Heart right ventricle (tissue), 16 donors: ENCODE measurements around the gene SLC2A9. TPM values are rescaled to one million over a fixed set of nuclear protein-coding genes. Genes with fewer than 3 reads are reported as not detected.

Source experiments
- ATAC-seq, 8 donors: fragments of 200-7000 bp; cut with Tn5 transposase; one replicate each; pipeline ENCODE4 v1.9.1; 2020; ENCODE audit warnings: mild to moderate bottlenecking in 8 of 8, moderate library complexity in 8 of 8, moderate number of reproducible peaks in 1 of 8
- DNase-seq, 2 donors: peaks; one replicate each; pipeline ENCODE4 v3.0.0-alpha.2; 2020
- H3K27ac ChIP-seq, 10 donors: fragments of 200-600 bp; sonication (generic) in 2 of 10; one replicate each; pipeline versions ENCODE4 v1.5.0 to v1.8.0; 2020 to 2022; ENCODE audit warnings: mild to moderate bottlenecking in 3 of 10
- H3K27me3 ChIP-seq, 7 donors: fragments of 200-600 bp; one replicate each; pipeline ENCODE4 v1.8.0; 2021 to 2022; ENCODE audit warnings: mild to moderate bottlenecking in 2 of 7
- H3K36me3 ChIP-seq, 9 donors: fragments of 200-600 bp; sonication (generic) in 1 of 9; one replicate each; pipeline versions ENCODE4 v1.5.0 to v1.8.0; 2020 to 2022; ENCODE audit warnings: mild to moderate bottlenecking in 2 of 9
- H3K4me1 ChIP-seq, 9 donors: fragments of 200-600 bp; sonication (generic) in 1 of 9; one replicate each; pipeline versions ENCODE4 v1.5.0 to v1.8.0; 2020 to 2022; ENCODE audit warnings: mild to moderate bottlenecking in 4 of 9
- H3K4me3 ChIP-seq, 10 donors: fragments of 200-600 bp; sonication (generic) in 2 of 10; one replicate each; pipeline versions ENCODE4 v1.5.0 to v1.8.0; 2020 to 2022; ENCODE audit warnings: mild to moderate bottlenecking in 7 of 10, moderate library complexity in 2 of 10
- H3K9me3 ChIP-seq, 11 donors: fragments of 200-600 bp in 10 of 11; sonication (generic) in 2 of 11; one replicate each; pipeline versions ENCODE4 v1.5.0 to v1.8.0; 2013 to 2022; ENCODE audit warnings: mild to moderate bottlenecking in 2 of 11, control low read depth in 1 of 11, moderate library complexity in 1 of 11
- CTCF ChIP-seq, 9 donors: fragments of 200-600 bp; sonication (generic) in 2 of 9; IDR thresholded peaks; one replicate each; pipeline versions ENCODE4 v1.5.0 to v1.8.0; 2021 to 2022; ENCODE audit warnings: antibody characterized with exemption in 9 of 9, mild to moderate bottlenecking in 5 of 9, moderate library complexity in 1 of 9
- WGBS, 2 donors: extraction: QIAGEN DNeasy Blood & Tissue Kit; methylation state at CpG; one replicate each; pipeline ENCODE4 v1.1.7; 2013; ENCODE audit warnings: inconsistent platforms in 1 of 2; 5-methylcytosine and 5-hydroxymethylcytosine counted together
- intact Hi-C, 10 donors: fragments of 100-400 bp; cut with DNase I; formaldehyde crosslinking; loops; one replicate each; pipeline versions ENCODE4 v1.11.1 to v1.14.2; 2022
- polyA plus RNA-seq, 2 donors: library from polyadenylated mRNA; stranded (reverse); fragments of 200-250 nt; gene quantifications; one replicate each; pipeline ENCODE4 v1.2.3, GENCODE V29; 2013
- total RNA-seq, 10 donors: library from RNA; stranded (reverse); fragmentation: NEBNext Ultra II Directional in 3 of 10; extraction: Animal tissue kit (Norgen Biotek cat#: 25700) in 3 of 10; gene quantifications; one replicate each; pipeline versions ENCODE4 v1.2.1 to v1.2.4, GENCODE V29; 2021 to 2023
- donor health status: Arrhythmogenic right ventricular cardiomyopathy.
- donor health status: ischemic (EF 13 %, LVEDD 7.1; RV severe dilation, severe dysfunction).
- donor health status: healthy with polysubstance abuse.
- donor health status: DM: no; HTN: yes; CAD: no.
- donor health status: DM: no; HTN: no; CAD: no.
- donor health status: ischemic (EF 25% LVEDD 6.9; RV normal size, moderate dysfunction).
- donor health status: ischemic (EF 25% LVEDD 5.7; RV mildly dilated, moderate dysfunction).
- donor health status: healthy.
- donor health status: DM: yes; HTN: yes; CAD: no.
- donor health status: Ischemic cardiomyopathy.
- donor health status: ischemic (EF 35%, LVEDD 5.7; RV mildly dilated, moderate dysfunction).
- donor health status: nonischemic (EF 11% LVEDD 7.7; RV severe dilation, severe dysfunction).
- donor health status: DM: yes; HTN: yes; CAD: no.
- donor health status: PGD.
- donor health status: ischemic (EF 29% LVEDD 5.4; RV normal size, mild dysfunction).
- donor health status: nonischemic (EF 23%, LVEDD 6.1; RV moderate dilation, normal function).

SLC2A9 gene
- total and polyA plus RNA-seq, 12 donors: 3.1 to 10.9 (median 5.5) TPM

GRCh38 chr4:9916346-9916745, 105.0 kb downstream of the SLC2A9 start:
- intact Hi-C loops: loop anchor here in 5 of 10 donors (2.0 to 10.0 kb wide), 5 partner anchors 76 to 102 kb away; no protein-coding TSS in a partner anchor
- TF ChIP-seq CTCF (IDR thresholded peaks at IDR 0.05): no peak
- peaks cover 0 to 5% (median 0%) of the 10 kb centered on the region in 9 donors for H3K36me3 ChIP-seq
- H3K27ac ChIP-seq: peak overlapping the region in 1 of 10 donors; percentile 28
- H3K9me3 ChIP-seq: no peaks in the 10 kb centered on the region
- 38 to 43% methylated on average over 1 of the region's 1 CpG for WGBS, 2 donors
- no peaks in the 10 kb centered on the region for H3K27me3 ChIP-seq
- peaks cover 0 to 17% (median 0%) of the 10 kb centered on the region in 9 donors for H3K4me1 ChIP-seq
- ATAC-seq: no peak
- DNase-seq: no peak
- H3K4me3 ChIP-seq: no peak overlapping the region

- Histone ChIP-seq H3K4me3 (no peak overlapping the region), H3K9me3 (peaks cover 0 to 3% (median 0%) of the 10 kb centered on the region in 11 donors), H3K27ac (no peak overlapping the region), H3K27me3 (no peaks in the 10 kb centered on the region), H3K36me3 (no peaks in the 10 kb centered on the region), H3K4me1 (peaks cover 0 to 11% (median 0%) of the 10 kb centered on the region in 9 donors)
- TF ChIP-seq CTCF (IDR thresholded peaks at IDR 0.05): no peak
- DNase-seq: no peak
- no peak for ATAC-seq
- WGBS, 2 donors: 78 to 92% methylated on average over 3 of the region's 3 CpGs
- intact Hi-C loops: loop anchor here in 2 of 10 donors (10.0 kb wide), 2 partner anchors 91 to 101 kb away; no protein-coding TSS in a partner anchor
Measured at GRCh38 chr4:9913846-9914245, 107.5 kb downstream of the SLC2A9 start.

- intact Hi-C loops: loop anchor here in 1 of 10 donors (10.0 kb wide), 1 partner anchor 142 kb away; no protein-coding TSS in a partner anchor
- H3K4me1 ChIP-seq: peaks cover 0 to 4% (median 0%) of the 10 kb centered on the region in 9 donors
- H3K27ac ChIP-seq: no peak overlapping the region
- 91 to 97% methylated on average over 1 of the region's 1 CpG for WGBS, 2 donors
- H3K27me3 ChIP-seq: no peaks in the 10 kb centered on the region
- peaks cover 0 to 30% (median 0%) of the 10 kb centered on the region in 9 donors for H3K36me3 ChIP-seq
- ATAC-seq: peak in 3 of 8 donors; percentile 29 to 41 (median 33)
- H3K9me3 ChIP-seq: peaks cover 0 to 5% (median 0%) of the 10 kb centered on the region in 11 donors
- no peak overlapping the region for H3K4me3 ChIP-seq
- no peak for DNase-seq
- TF ChIP-seq CTCF (IDR thresholded peaks at IDR 0.05): no peak
Measured at GRCh38 chr4:9906996-9907395, 114.3 kb downstream of the SLC2A9 start.

GRCh38 chr4:9904976-9905587, 116.2 kb downstream of the SLC2A9 start:
- no peak for TF ChIP-seq CTCF (IDR thresholded peaks at IDR 0.05)
- Histone ChIP-seq H3K27ac (no peak overlapping the region), H3K4me1 (peaks cover 0 to 10% (median 4%) of the 10 kb centered on the region in 9 donors), H3K36me3 (peaks cover 0 to 30% (median 0%) of the 10 kb centered on the region in 9 donors), H3K9me3 (peaks cover 0 to 5% (median 0%) of the 10 kb centered on the region in 11 donors), H3K27me3 (no peaks in the 10 kb centered on the region), H3K4me3 (no peak overlapping the region)
- intact Hi-C loops: loop anchor here in 3 of 10 donors (5.0 to 10.0 kb wide), 3 partner anchors 87 to 140 kb away; no protein-coding TSS in a partner anchor
- ATAC-seq (peak in 5 of 8 donors; percentile 24 to 69 (median 51)), DNase-seq (peak; percentile 22 to 44)
- WGBS, 2 donors: 85 to 88% methylated on average over 4 of the region's 4 CpGs
